DMS114 treated with DMSO at 0.1 percent for 48 hours (cell line): ENCODE data around the gene FRA10AC1.

ENCODE experiments used
- DNase-seq: peaks from one replicate; lab custom pipeline; 2025; ENCODE audit not compliant: unreplicated experiment; lab: John Stamatoyannopoulos, UW

FRA10AC1 gene

DNA sequence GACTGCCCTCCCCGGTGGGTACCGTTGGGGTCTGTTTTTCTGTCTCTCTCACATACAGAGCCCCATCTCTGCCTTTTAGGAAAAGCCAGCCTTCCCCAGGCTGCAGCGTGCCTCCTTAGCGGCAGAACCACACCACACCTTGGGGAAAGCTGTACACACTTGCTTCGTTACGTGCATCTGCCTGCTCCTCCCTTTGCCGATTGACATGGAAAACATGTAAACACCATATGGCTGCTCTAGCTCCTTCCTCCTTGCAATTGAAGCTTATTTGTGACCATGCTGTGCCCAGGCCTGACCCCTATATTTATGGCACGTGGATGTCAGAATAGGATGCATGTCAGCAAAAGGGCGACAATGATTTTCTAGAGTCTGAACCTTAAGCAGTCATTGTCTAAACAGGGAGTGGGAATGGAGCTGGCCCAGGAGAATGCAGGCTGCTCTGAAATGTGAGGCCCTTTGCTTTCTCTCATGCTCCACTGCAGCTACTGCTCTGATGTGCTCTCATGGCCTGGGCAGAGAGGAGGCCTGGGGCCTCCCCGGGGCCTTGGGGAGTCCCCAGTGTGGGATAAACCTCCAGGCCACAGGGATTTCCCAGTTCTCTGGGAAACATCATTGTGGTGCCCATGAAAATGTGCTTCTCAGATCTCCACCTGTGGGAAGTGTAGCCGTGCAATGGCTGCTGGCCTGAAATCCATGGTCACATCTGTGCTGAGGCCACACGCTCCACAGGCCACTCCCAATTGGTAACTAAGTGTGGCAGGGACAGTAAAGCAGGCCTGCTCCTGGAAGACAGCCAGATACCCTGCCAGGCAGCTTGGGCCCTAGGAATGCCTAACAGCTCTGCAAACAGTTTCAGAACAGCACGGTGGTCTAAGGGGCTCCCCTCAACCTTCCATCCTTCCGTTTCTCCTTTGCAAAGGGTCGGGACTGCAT lies 71.5 kb downstream of the FRA10AC1 start:
- DNase-seq = no peak

DNA sequence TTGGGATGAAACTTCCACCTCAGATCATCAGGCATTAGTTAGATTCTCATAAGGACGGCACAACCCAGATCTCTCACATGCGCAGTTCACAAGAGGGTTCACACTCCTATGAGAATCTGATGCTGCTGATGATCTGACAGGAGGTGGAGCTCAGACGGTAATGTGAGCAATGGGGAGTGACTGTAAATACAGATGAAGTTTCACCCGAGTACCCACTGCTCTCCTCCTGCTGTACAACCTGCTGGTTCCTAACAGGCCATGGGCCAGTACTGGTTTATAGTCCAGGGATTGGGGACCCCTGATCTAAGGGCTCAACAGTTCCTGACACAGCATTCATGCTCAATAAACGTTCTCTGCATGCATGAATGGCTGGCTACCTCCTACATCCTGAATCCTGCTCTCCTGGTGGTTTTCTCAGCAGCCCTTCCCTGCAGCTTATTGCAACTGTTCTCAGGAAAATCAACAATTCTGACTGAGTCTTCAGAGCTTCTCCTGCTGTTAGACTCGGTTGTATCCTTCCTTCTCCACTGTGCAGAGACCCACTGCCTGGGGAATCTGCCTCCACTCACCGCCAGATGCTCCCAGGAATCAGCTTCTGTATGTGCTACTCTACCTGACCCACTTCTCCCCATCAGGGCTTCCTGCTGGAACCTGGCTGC lies 72.6 kb downstream of the FRA10AC1 start:
- no peak for DNase-seq

DNA sequence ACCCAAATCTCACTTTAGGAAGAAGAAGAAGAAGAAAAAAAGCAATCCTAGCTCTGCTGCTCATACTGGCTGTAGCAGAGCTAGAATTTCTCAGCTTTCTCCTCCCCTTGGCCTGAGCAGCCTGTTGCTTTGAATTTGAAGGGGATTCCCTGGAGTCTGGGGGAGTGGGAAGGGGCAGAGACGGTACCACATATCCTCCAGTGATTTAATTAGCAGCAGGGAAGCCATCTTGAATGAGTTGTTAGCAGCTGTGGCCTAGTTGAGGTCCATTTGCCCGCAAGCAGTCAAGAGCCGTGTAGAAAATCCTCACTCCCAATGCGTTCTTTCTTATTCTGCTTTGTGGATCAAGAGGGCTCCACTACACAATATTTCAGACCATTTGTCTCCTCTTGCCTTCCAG lies 73.5 kb downstream of the FRA10AC1 start:
- no peak for DNase-seq

DNA sequence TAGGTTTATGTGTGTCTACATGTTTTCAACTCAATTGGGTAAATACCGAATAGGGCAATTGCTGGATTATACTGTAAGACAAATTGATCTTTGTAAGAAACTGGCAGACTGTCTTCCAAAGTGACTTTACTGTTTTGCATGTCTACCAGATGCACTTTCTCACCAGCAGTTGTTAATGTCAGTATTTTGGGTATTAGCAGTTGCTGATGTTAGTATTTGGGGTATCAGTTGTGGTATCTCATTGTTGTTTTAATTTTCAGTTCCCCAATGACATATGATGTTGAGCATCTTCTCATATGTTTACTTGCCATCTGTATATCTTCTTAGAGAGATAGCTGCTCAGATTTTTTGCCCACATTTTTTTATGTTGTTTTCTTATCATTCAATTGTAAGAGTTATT lies 79.5 kb downstream of the FRA10AC1 start:
- DNase-seq = no peak

DNA sequence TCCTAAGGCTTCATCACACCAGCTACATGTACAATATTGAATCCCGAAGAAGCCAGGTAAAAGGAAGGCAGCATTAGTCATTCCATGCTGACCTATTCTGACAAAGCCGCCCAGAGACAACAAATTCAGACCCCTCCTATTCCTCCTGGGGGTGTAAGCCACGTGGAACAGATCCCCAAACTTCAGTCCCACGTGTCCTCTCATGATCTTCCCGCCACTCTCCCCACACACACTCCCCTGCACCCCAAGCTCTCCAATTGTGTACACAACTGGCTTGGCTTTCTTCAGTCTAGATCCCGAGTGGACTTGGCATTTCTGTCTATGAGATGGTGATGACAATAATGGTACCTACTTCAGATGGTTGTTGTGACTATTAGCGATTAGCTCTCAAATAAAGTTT lies 81.5 kb downstream of the FRA10AC1 start:
- DNase-seq = no peak
